PC-3 (cell line): Measurements from ENCODE around the gene IFIT3.

ENCODE experiments used
- CTCF ChIP-seq: fragments of 300-600 bp; sonication (generic); conservative IDR thresholded peaks from 2 replicates; pipeline ENCODE4 v1.5.1; 2017; ENCODE audit warnings: antibody characterized with exemption, low read depth, mild to moderate bottlenecking, low read length
- EZH2phosphoT487 ChIP-seq: fragments of 300-600 bp; sonication (generic); IDR thresholded peaks from 2 replicates; pipeline ENCODE4 v1.6.1; 2018; ENCODE audit warnings: mild to moderate bottlenecking, antibody characterized with exemption, low read length, borderline replicate concordance

- TF ChIP-seq EZH2phosphoT487: no peak
- no peak for TF ChIP-seq CTCF
Observed at GRCh38 chr10:89299031-89299430, 28.8 kb upstream of the IFIT3 start.
